Panc1 (cell line): ENCODE measurements around the gene CIITA. TPM values are rescaled to one million over a fixed set of nuclear protein-coding genes. Genes with fewer than 3 reads are reported as not detected.

ENCODE experiments used
- ATAC-seq: fragments of 200-7000 bp; cut with Tn5 transposase; 2 replicates; pipeline ENCODE4 v1.9.1; 2020; ENCODE audit warnings: mild to moderate bottlenecking, moderate library complexity
- BruUV-seq: library from RNA; stranded (reverse); fragments of 400-500 nt; replicated peaks from 2 replicates; lab custom pipeline; 2021; lab: Mats Ljungman, UMichigan
- CTCF ChIA-PET: fragments of 300-600 bp; sonication (Branson Sonifier 250); formaldehyde crosslinking; loops from one replicate; lab custom pipeline; 2022; ENCODE audit warnings: antibody characterized with exemption; lab: Charles Lee
- POLR2A ChIA-PET: fragments of 300-600 bp; sonication (Branson Sonifier 250); formaldehyde crosslinking; loops from one replicate; lab custom pipeline; 2022; ENCODE audit warnings: antibody characterized with exemption; lab: Charles Lee
- DNase-seq: peaks from one replicate; pipeline ENCODE4 v3.0.0-alpha.2; 2010; ENCODE audit warnings: low read depth, low spot score
- H3K27ac ChIP-seq: 2 replicates; pipeline ENCODE4 v1.5.1; 2011; ENCODE audit warnings: mild to moderate bottlenecking, low read length, inconsistent platforms
- H3K27me3 ChIP-seq: fragments of 200-500 bp; sonication (Bioruptor generic); 2 replicates; pipeline ENCODE4 v1.6.0; 2014; ENCODE audit warnings: low read length, inconsistent platforms; ENCODE audit not compliant: control insufficient read depth, insufficient read depth
- H3K36me3 ChIP-seq: fragments of 200-500 bp; sonication (Bioruptor generic); 2 replicates; pipeline ENCODE4 v1.5.1; 2014; ENCODE audit warnings: inconsistent platforms, mild to moderate bottlenecking, low read length, moderate library complexity; ENCODE audit not compliant: control insufficient read depth, insufficient read depth
- H3K4me1 ChIP-seq: 2 replicates; pipeline ENCODE4 v1.5.1; 2011; ENCODE audit warnings: inconsistent platforms, mild to moderate bottlenecking, low read length, moderate library complexity; ENCODE audit not compliant: control insufficient read depth, insufficient read depth
- H3K4me3 ChIP-seq, 2 experiments: 2 replicates each; pipeline ENCODE4 v1.5.1; 2011 to 2012; ENCODE audit warnings: low read depth in 2 of 2, low read length in 2 of 2, mild to moderate bottlenecking in 2 of 2, inconsistent platforms in 1 of 2, moderate library complexity in 1 of 2
- H3K9me3 ChIP-seq: fragments of 200-500 bp; sonication (Bioruptor generic); 2 replicates; pipeline ENCODE4 v1.5.1; 2014; ENCODE audit warnings: low read depth, mild to moderate bottlenecking, inconsistent platforms, low read length, moderate library complexity; ENCODE audit not compliant: control insufficient read depth, insufficient read depth
- POLR2AphosphoS5 ChIP-seq: IDR thresholded peaks from 2 replicates; pipeline ENCODE4 v1.6.1; 2012; ENCODE audit warnings: mild to moderate bottlenecking, low read depth, low read length, moderate library complexity
- SIN3A ChIP-seq: IDR thresholded peaks from 2 replicates; pipeline ENCODE4 v1.6.1; 2012; ENCODE audit warnings: low read depth, mild to moderate bottlenecking, low read length, moderate library complexity, borderline replicate concordance; ENCODE audit not compliant: insufficient read depth
- TCF7L2 ChIP-seq: IDR thresholded peaks from 2 replicates; pipeline ENCODE4 v1.6.1; 2011; ENCODE audit warnings: mild to moderate bottlenecking, low read depth, low read length, inconsistent platforms
- in situ Hi-C: cut with HindIII; loops from 2 replicates; pipeline ENCODE4 v1.10.0; 2016; ENCODE audit warnings: low sequenced_read_pairs, low pct_unique_long_range_greater_than_20kb
- intact Hi-C: fragments of 100-400 bp; cut with micrococcal nuclease; formaldehyde crosslinking; loops from one replicate; pipeline ENCODE4 v1.10.0; 2022; ENCODE audit not compliant: unreplicated experiment
- total RNA-seq: library from RNA; stranded (reverse); gene quantifications from one replicate; pipeline ENCODE4 v1.2.1, GENCODE V29; 2021; ENCODE audit not compliant: unreplicated experiment
- TF ChIP-seq, protein P1 (sequence below), 2 experiments: IDR thresholded peaks; 2 replicates each; pipeline ENCODE4 v1.6.1; 2011 to 2012; ENCODE audit warnings: low read depth in 2 of 2, control low read depth in 1 of 2, low read length in 1 of 2, mild to moderate bottlenecking in 1 of 2, moderate library complexity in 1 of 2; ENCODE audit not compliant: insufficient read depth in 1 of 2
- TF ChIP-seq, protein P2 (sequence below): fragments of 450-650 bp; IDR thresholded peaks from 2 replicates; pipeline ENCODE4 v1.5.1; 2017; ENCODE audit warnings: mild to moderate bottlenecking

Gene CIITA
- total RNA-seq, 1 experiment from 2014 or later, result 0.41 TPM

DNA sequence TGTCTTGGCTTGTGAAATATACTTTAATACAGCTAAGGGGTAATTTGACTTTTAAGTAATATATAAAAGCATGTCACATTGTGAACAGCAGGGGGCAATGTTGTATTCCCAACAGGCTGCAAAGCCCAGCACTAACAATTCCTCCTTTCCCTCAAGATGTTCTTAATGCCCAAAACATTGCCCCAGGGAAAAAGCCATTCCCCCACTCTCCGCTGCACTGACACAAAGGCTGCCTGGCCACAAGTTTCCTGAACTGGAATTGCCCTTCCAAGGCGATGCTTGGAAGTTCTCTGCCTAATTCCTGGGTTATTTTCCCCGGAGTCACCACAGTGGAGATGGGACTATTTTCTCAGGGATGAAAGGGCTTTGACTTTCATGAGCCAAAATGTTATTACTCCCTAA is 94.6 kb downstream of the CIITA start:
- ATAC-seq, result peak; percentile 82
- CTCF ChIA-PET, result interaction anchor here (0.5 to 1.4 kb wide), 5 partner anchors 18 to 601 kb away, joined by 3 to 17 read pairs (median 3); partner anchors contain the start of gene SOCS1
- H3K36me3 ChIP-seq, result no peaks in the 10 kb centered on the region
- DNase-seq, result peak; percentile 41
- intact Hi-C loops (loop anchor here (1.0 kb wide), 1 partner anchor 286 kb away; no protein-coding TSS in a partner anchor), in situ Hi-C loops (no loop called here)
- no peak overlapping the region for H3K4me3 ChIP-seq
- no TSS peak for BruUV-seq
- no peaks in the 10 kb centered on the region for H3K9me3 ChIP-seq
- H3K4me1 ChIP-seq, result no peaks in the 10 kb centered on the region
- H3K27ac ChIP-seq, result no peak overlapping the region
- TF ChIP-seq POLR2AphosphoS5, result no peak
- TF ChIP-seq, protein P1, sequence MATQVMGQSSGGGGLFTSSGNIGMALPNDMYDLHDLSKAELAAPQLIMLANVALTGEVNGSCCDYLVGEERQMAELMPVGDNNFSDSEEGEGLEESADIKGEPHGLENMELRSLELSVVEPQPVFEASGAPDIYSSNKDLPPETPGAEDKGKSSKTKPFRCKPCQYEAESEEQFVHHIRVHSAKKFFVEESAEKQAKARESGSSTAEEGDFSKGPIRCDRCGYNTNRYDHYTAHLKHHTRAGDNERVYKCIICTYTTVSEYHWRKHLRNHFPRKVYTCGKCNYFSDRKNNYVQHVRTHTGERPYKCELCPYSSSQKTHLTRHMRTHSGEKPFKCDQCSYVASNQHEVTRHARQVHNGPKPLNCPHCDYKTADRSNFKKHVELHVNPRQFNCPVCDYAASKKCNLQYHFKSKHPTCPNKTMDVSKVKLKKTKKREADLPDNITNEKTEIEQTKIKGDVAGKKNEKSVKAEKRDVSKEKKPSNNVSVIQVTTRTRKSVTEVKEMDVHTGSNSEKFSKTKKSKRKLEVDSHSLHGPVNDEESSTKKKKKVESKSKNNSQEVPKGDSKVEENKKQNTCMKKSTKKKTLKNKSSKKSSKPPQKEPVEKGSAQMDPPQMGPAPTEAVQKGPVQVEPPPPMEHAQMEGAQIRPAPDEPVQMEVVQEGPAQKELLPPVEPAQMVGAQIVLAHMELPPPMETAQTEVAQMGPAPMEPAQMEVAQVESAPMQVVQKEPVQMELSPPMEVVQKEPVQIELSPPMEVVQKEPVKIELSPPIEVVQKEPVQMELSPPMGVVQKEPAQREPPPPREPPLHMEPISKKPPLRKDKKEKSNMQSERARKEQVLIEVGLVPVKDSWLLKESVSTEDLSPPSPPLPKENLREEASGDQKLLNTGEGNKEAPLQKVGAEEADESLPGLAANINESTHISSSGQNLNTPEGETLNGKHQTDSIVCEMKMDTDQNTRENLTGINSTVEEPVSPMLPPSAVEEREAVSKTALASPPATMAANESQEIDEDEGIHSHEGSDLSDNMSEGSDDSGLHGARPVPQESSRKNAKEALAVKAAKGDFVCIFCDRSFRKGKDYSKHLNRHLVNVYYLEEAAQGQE (IDR thresholded peaks at IDR 0.05; ENCODE audit: insufficient read depth in 1 of 2, low read depth in 2 of 2, low read length in 1 of 2), result no peak
- TF ChIP-seq SIN3A, result no peak
- TF ChIP-seq, protein P2, sequence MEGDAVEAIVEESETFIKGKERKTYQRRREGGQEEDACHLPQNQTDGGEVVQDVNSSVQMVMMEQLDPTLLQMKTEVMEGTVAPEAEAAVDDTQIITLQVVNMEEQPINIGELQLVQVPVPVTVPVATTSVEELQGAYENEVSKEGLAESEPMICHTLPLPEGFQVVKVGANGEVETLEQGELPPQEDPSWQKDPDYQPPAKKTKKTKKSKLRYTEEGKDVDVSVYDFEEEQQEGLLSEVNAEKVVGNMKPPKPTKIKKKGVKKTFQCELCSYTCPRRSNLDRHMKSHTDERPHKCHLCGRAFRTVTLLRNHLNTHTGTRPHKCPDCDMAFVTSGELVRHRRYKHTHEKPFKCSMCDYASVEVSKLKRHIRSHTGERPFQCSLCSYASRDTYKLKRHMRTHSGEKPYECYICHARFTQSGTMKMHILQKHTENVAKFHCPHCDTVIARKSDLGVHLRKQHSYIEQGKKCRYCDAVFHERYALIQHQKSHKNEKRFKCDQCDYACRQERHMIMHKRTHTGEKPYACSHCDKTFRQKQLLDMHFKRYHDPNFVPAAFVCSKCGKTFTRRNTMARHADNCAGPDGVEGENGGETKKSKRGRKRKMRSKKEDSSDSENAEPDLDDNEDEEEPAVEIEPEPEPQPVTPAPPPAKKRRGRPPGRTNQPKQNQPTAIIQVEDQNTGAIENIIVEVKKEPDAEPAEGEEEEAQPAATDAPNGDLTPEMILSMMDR, result peak; percentile 86
- TF ChIP-seq TCF7L2, result no peak
- POLR2A ChIA-PET, result interaction anchor here (0.6 to 0.7 kb wide), 2 partner anchors 283 to 284 kb away, joined by 3 to 6 read pairs; partner anchors contain the start of gene SOCS1
- no peaks in the 10 kb centered on the region for H3K27me3 ChIP-seq

DNA sequence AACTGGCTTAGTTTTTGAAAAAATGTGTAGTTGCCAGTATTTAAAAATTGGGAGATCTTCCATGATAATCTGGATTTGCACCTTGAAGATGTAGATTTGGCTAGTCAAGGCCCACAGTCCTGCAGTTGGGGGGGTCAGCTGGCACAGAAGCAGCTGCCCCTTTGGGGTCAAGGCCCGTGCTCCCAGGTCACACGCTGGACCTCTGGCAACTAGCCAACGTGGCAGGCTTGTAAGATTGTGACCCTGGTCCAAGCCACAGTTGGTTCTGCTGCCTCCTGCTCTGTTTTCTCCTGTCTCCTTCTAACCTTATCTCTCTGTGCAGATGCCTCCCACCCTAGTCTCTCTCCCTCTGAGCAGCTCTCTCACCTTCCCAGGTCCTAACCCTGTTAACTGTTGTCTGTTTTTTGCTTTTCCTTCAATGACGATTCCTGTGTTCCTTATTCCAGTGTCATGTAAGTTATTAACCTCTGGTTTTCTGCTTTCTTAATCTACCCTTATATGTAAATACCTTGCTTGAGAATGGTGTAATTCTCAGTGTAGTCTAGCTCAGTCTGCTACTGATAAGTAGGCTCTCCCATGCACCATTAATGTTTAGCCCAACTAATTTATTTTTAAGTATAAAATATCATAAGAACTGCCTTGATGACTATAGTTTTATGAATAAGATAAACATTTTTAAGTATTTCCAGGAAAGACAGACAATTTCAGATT is 95.3 kb downstream of the CIITA start:
- H3K36me3 ChIP-seq, result no peaks in the 10 kb centered on the region

More for the DNA sequence above, 95.3 kb downstream of the CIITA start:
- in situ Hi-C loops, result no loop called here
- ATAC-seq, result no peak
- TF ChIP-seq, protein P1 (IDR thresholded peaks at IDR 0.05; ENCODE audit: insufficient read depth in 1 of 2, low read depth in 2 of 2, low read length in 1 of 2), result no peak
- TF ChIP-seq SIN3A (no peak), POLR2AphosphoS5 (no peak), TCF7L2 (no peak)
- TF ChIP-seq, protein P2, result no peak
- Histone ChIP-seq H3K9me3 (no peaks in the 10 kb centered on the region), H3K4me1 (no peaks in the 10 kb centered on the region), H3K27me3 (no peaks in the 10 kb centered on the region), H3K27ac (no peak overlapping the region), H3K4me3 (no peak overlapping the region)
- ChIA-PET CTCF (no interaction called here), POLR2A (no interaction called here)
- BruUV-seq, result no TSS peak
- intact Hi-C loops, result no loop called here
- DNase-seq, result no peak
